Adrenal gland (tissue), 5 donors: ENCODE results near the gene SUN1.

Experiments
- POLR2A ChIP-seq, 2 donors: fragments of 450-650 bp; IDR thresholded peaks; one replicate each; pipeline ENCODE4 v1.6.1; 2017; ENCODE audit warnings: antibody characterized with exemption in 2 of 2, mild to moderate bottlenecking in 2 of 2, moderate library complexity in 1 of 2
- TF ChIP-seq, protein P1 (sequence below), 6 experiments: fragments of 450-650 bp in 4 of 6; fragments of 200-600 bp in 2 of 6; sonication (generic) in 1 of 6; IDR thresholded peaks; 1 replicate in 5 of 6; 2 replicates in 1 of 6; pipeline versions ENCODE4 v1.5.1 to v1.8.0; 2016 to 2021; ENCODE audit warnings: antibody characterized with exemption in 6 of 6, mild to moderate bottlenecking in 2 of 6, moderate library complexity in 1 of 6
- donor health status: DM: no; HTN: no; CAD: no.

DNA sequence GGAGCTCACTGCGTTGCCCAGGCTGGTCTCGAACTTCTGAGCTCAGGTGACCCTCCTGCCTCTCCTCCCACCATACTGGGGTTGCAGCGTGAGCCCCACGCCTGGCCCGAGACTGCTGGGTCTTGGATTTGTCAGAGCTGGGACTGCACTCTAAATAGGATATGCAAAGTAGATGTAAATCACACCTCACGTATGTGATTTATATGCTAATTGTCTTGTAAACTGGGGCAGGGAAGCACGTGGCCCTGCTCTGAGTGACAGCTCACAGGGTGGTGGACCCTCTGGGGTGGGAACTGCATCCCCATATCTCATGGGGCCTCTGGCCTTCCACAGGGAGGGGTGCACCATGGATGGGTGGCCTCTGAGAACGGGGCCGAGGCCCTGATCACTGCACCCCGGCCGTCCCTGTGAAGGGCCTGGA is 78.2 kb downstream of the SUN1 start:
- TF ChIP-seq, protein P1, sequence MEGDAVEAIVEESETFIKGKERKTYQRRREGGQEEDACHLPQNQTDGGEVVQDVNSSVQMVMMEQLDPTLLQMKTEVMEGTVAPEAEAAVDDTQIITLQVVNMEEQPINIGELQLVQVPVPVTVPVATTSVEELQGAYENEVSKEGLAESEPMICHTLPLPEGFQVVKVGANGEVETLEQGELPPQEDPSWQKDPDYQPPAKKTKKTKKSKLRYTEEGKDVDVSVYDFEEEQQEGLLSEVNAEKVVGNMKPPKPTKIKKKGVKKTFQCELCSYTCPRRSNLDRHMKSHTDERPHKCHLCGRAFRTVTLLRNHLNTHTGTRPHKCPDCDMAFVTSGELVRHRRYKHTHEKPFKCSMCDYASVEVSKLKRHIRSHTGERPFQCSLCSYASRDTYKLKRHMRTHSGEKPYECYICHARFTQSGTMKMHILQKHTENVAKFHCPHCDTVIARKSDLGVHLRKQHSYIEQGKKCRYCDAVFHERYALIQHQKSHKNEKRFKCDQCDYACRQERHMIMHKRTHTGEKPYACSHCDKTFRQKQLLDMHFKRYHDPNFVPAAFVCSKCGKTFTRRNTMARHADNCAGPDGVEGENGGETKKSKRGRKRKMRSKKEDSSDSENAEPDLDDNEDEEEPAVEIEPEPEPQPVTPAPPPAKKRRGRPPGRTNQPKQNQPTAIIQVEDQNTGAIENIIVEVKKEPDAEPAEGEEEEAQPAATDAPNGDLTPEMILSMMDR (IDR thresholded peaks at IDR 0.05), result no peak
- TF ChIP-seq POLR2A (IDR thresholded peaks at IDR 0.05), result no peak
